Ovary (tissue), 3 donors: ENCODE results near the gene ACP7.

Experiments used
- CTCF ChIP-seq, 3 donors: fragments of 450-650 bp in 2 of 3; fragments of 200-600 bp in 1 of 3; IDR thresholded peaks; one replicate each; pipeline versions ENCODE4 v1.5.1 to v1.8.0; 2016 to 2022; ENCODE audit warnings: antibody characterized with exemption in 3 of 3, mild to moderate bottlenecking in 1 of 3
- EP300 ChIP-seq: sonication (generic); formaldehyde crosslinking; IDR thresholded peaks from one replicate; pipeline ENCODE4 v1.6.1; 2017; ENCODE audit warnings: antibody characterized with exemption
- POLR2A ChIP-seq: fragments of 450-650 bp; IDR thresholded peaks from one replicate; pipeline ENCODE4 v1.6.1; 2017; ENCODE audit warnings: antibody characterized with exemption, mild to moderate bottlenecking, moderate library complexity
- donor health status: DM: no; HTN: no; CAD: no.

- TF ChIP-seq POLR2A (no peak), CTCF (IDR thresholded peaks at IDR 0.05) (no peak), EP300 (no peak)
Observed at GRCh38 chr19:39131255-39131755, 47.1 kb downstream of the ACP7 start.
